ENCODE data around the gene ROR1.

DNA sequence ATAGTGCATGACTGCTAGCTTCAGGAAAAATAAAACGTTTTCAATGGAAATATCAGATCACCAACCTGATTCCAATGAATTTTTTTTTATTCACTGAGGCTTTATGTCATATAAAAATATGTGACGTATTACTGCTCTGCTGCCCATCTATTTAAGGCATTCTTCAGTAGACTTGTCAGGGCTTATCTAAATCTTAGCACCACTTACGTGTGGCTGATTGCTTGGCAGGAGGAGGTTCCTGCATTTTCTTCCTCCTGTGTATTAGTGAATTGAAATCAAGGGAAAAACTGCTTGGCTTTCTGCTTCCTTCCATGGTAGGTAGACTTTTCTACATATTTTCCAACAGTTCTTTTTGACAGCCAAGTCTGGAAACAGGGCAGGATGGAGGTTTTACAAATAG is 80.3 kb downstream of the ROR1 start:
- TF ChIP-seq, protein P1, sequence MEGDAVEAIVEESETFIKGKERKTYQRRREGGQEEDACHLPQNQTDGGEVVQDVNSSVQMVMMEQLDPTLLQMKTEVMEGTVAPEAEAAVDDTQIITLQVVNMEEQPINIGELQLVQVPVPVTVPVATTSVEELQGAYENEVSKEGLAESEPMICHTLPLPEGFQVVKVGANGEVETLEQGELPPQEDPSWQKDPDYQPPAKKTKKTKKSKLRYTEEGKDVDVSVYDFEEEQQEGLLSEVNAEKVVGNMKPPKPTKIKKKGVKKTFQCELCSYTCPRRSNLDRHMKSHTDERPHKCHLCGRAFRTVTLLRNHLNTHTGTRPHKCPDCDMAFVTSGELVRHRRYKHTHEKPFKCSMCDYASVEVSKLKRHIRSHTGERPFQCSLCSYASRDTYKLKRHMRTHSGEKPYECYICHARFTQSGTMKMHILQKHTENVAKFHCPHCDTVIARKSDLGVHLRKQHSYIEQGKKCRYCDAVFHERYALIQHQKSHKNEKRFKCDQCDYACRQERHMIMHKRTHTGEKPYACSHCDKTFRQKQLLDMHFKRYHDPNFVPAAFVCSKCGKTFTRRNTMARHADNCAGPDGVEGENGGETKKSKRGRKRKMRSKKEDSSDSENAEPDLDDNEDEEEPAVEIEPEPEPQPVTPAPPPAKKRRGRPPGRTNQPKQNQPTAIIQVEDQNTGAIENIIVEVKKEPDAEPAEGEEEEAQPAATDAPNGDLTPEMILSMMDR (conservative IDR thresholded peaks at IDR 0.05): no peak
- no peak for TF ChIP-seq EZH2 (IDR thresholded peaks at IDR 0.05; ENCODE audit: low read depth)
